Body of pancreas (tissue), 4 donors: Measurements from ENCODE around the gene PNPLA5. TPM values are rescaled to one million over a fixed set of nuclear protein-coding genes. Genes with fewer than 3 reads are reported as not detected.
A peak's percentile ranks its signal among the peaks of the same experiment; 100 is the strongest.
"Not testable (repeated sequence)": the region's sequence is repeated elsewhere in the genome, so short reads cannot be mapped to it uniquely, and the experiment has no call there.

Experiments
- ATAC-seq: fragments of 150-250 bp; one replicate; pipeline ENCODE4 v1.9.1; 2016
- DNase-seq, 4 donors: peaks; one replicate each; pipeline ENCODE4 v3.0.0-alpha.2; 2019
- H3K27ac ChIP-seq, 4 donors: fragments of 200-600 bp; sonication (generic); 1 replicate in 3 of 4; 2 replicates in 1 of 4; pipeline versions ENCODE4 v1.5.1 to v1.6.1; 2016 to 2019; ENCODE audit warnings: mild to moderate bottlenecking in 1 of 4, mixed read lengths in 1 of 4, moderate library complexity in 1 of 4
- H3K27me3 ChIP-seq, 2 donors: fragments of 200-600 bp; sonication (generic); one replicate each; pipeline ENCODE4 v1.6.0; 2016; ENCODE audit warnings: mild to moderate bottlenecking in 1 of 2
- H3K36me3 ChIP-seq, 2 donors: fragments of 200-600 bp; sonication (generic); replicated peaks in 1 of 2; 2 replicates each; pipeline ENCODE4 v1.5.1; 2016; ENCODE audit warnings: low read depth in 2 of 2; ENCODE audit not compliant: insufficient read depth in 1 of 2
- H3K4me1 ChIP-seq: fragments of 200-600 bp; sonication (generic); one replicate; pipeline ENCODE4 v1.6.0; 2016
- H3K4me3 ChIP-seq, 2 donors: fragments of 200-600 bp; sonication (generic); 1 replicate in 1 of 2; 2 replicates in 1 of 2; pipeline ENCODE4 v1.5.1; 2016 to 2019
- H3K9me3 ChIP-seq, 3 donors: fragments of 200-600 bp; sonication (generic); 1 replicate in 2 of 3; 2 replicates in 1 of 3; pipeline ENCODE4 v1.5.1; 2016
- CTCF ChIP-seq, 7 experiments: fragments of 450-650 bp in 4 of 7; fragments of 200-600 bp in 3 of 7; sonication (generic) in 3 of 7; IDR thresholded peaks; one replicate each; pipeline ENCODE4 v1.5.1; 2016 to 2019; ENCODE audit warnings: antibody characterized with exemption in 7 of 7
- POLR2A ChIP-seq, 3 donors: fragments of 450-650 bp; IDR thresholded peaks; one replicate each; pipeline ENCODE4 v1.6.1; 2016; ENCODE audit warnings: antibody characterized with exemption in 3 of 3, mild to moderate bottlenecking in 2 of 3
- WGBS, 2 donors: methylation state at CpG; one replicate each; pipeline ENCODE4 v1.1.5; 2017; 5-methylcytosine and 5-hydroxymethylcytosine counted together
- intact Hi-C: fragments of 100-400 bp; cut with DNase I; formaldehyde crosslinking; loops from one replicate; pipeline ENCODE4 v1.15.1; 2023
- total RNA-seq, 2 donors: library from RNA; depleted of rRNA; stranded (reverse); fragments of >200 nt; gene quantifications; one replicate each; pipeline ENCODE4 v1.1.0, GENCODE V29; 2016

PNPLA5 gene
- total RNA-seq, 2 donors from 2014 or later, result not detected

- Histone ChIP-seq H3K9me3 (no peaks in the 10 kb centered on the region), H3K27ac (no peak overlapping the region), H3K27me3 (no peaks in the 10 kb centered on the region), H3K4me3 (no peak overlapping the region), H3K4me1 (peaks cover 6% of the 10 kb centered on the region), H3K36me3 (no peaks in the 10 kb centered on the region)
- ATAC-seq, result no peak
- peak in 1 of 4 donors; percentile 1 for DNase-seq
- TF ChIP-seq POLR2A (IDR thresholded peaks at IDR 0.05) (no peak), CTCF (IDR thresholded peaks at IDR 0.05) (no peak)
- WGBS, 2 donors, result 33 to 39% methylated on average over 9 to 12 of the region's 12 CpGs
- intact Hi-C loops, result no loop called here
Measured at GRCh38 chr22:43878079-43878795, 13.6 kb downstream of the PNPLA5 start.

DNA sequence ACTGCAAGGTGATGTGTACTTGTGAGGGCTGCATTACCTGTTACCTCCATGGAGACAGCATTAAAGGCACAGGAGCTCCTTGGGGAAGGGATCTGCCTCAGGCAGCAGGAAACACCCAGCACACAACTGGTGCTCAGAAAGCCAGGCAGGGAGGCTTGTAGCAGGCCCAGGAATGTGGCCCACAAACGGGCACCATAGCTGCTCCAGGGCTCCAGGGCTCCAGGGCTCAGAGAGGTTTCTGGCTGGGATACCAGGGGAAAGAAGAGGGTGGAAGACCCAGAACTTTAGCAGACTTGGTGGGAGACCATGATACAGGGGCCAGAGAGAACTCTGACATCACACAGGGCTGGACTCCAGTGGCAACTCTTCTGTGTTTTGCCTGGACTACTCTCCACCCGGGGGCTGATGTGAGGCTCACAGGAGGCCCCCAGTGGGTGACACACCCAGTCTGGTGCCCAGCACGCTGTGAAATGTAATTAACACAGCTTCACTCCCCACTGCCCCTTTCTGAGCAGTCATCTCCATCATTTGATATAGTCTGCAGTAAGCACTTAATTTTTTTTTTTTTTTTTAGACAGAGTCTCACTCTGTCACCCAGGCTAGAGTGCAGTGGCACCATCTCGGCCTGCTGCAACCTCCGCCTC is 14.8 kb downstream of the PNPLA5 start:
- no peak for ATAC-seq
- H3K27me3 ChIP-seq, result no peaks in the 10 kb centered on the region
- intact Hi-C loops, result no loop called here
- WGBS, 2 donors, result 50 to 55% methylated on average over 5 of the region's 5 CpGs
- H3K27ac ChIP-seq, result no peak overlapping the region
- no peaks in the 10 kb centered on the region for H3K9me3 ChIP-seq
- H3K36me3 ChIP-seq, result no peaks in the 10 kb centered on the region
- H3K4me1 ChIP-seq, result peaks cover 6% of the 10 kb centered on the region
- no peak for TF ChIP-seq POLR2A (IDR thresholded peaks at IDR 0.05)
- no peak overlapping the region for H3K4me3 ChIP-seq
- peak in 1 of 4 donors; percentile 0 for DNase-seq

GRCh38 chr22:43869799-43870198 is 22.0 kb downstream of the PNPLA5 start:
- Histone ChIP-seq H3K9me3 (no peaks in the 10 kb centered on the region), H3K4me1 (no peaks in the 10 kb centered on the region), H3K27me3 (no peaks in the 10 kb centered on the region), H3K36me3 (no peaks in the 10 kb centered on the region), H3K27ac (no peak overlapping the region), H3K4me3 (no peak overlapping the region)
- ATAC-seq, result no peak
- intact Hi-C loops, result no loop called here
- 75 to 79% methylated on average over 5 of the region's 5 CpGs for WGBS, 2 donors
- TF ChIP-seq POLR2A (IDR thresholded peaks at IDR 0.05), result no peak
- TF ChIP-seq CTCF (IDR thresholded peaks at IDR 0.05), result no peak
- DNase-seq, result no peak

GRCh38 chr22:43869001-43869400 is 22.8 kb downstream of the PNPLA5 start:
- H3K9me3 ChIP-seq, ATAC-seq, H3K27ac ChIP-seq, H3K4me3 ChIP-seq, intact Hi-C loops, H3K4me1 ChIP-seq, H3K36me3 ChIP-seq, H3K27me3 ChIP-seq, DNase-seq: not testable (repeated sequence)
- WGBS, 2 donors, result 69 to 73% methylated on average over 4 of the region's 4 CpGs

GRCh38 chr22:43867839-43868635 is 23.8 kb downstream of the PNPLA5 start:
- WGBS, 2 donors, result 5 to 10% methylated on average over 11 of the region's 11 CpGs
- H3K36me3 ChIP-seq, result no peaks in the 10 kb centered on the region
- DNase-seq (peak; percentile 35 to 68 (median 50)), ATAC-seq (no peak)
- no peaks in the 10 kb centered on the region for H3K4me1 ChIP-seq
- no peak overlapping the region for H3K27ac ChIP-seq
- no peak overlapping the region for H3K4me3 ChIP-seq
- intact Hi-C loops, result no loop called here
- TF ChIP-seq POLR2A (IDR thresholded peaks at IDR 0.05), result no peak
- no peak for TF ChIP-seq CTCF (IDR thresholded peaks at IDR 0.05)
- no peaks in the 10 kb centered on the region for H3K9me3 ChIP-seq
- peaks cover 0 to 13% of the 10 kb centered on the region in 2 donors for H3K27me3 ChIP-seq
